Measurements from ENCODE around the gene PFAS.

The PFAS gene

DNA sequence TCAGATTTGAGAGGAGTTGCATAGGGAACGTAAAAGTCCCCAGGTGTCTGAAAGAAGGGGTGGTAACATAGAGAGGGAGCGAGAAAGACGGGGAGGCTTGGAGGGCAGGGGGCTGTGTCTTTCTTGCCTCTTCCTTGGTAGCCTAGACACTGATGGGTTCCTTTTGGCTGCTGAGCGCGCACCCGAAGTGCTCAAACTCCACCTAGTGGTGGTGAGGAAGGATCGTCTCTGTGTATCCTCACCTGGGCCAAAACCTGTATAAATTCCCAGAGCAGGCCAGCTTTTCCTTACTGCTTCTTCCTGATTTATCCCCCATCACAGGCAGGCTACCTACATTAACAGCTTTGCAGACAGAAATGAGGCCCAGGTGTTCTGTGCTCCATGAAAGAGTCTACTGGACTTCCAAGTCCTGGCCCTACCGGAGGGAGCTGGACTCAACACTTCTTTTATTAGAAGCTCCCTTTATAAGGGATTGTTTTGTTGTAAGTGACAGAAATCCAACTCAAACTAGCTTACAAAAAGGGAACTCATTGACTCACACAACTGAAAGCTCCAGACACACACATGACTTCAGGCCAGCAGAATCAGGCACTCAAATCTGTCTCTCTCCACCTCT is 51.6 kb downstream of the PFAS start:
- DNase-seq, result peak; percentile 88

DNA sequence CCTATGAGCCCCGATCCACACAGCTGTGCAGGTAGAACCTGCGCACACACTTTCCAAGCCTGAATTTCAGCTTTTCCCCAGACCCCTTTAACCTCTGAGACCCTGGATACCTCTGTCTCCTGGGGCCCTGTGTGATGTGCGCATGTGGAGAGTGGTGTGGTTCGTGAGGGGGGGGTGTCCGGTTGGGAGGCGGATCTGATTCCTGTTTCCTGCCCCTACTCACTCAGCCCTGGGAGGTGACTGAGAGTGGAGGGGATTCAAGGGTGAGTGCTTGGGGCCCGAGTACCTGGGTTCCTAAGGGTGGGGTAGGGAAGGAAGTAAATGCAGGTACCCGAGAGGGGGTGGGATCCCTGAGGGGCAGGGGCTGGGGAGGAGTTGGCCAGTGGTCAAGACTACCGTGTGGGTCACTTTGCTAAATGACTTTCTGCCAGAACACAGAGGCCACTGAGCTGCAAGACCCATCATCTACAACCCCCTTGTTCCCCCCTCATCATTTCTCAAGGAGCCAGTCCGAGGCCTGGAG is 61.6 kb downstream of the PFAS start:
- no peak for DNase-seq

DNA sequence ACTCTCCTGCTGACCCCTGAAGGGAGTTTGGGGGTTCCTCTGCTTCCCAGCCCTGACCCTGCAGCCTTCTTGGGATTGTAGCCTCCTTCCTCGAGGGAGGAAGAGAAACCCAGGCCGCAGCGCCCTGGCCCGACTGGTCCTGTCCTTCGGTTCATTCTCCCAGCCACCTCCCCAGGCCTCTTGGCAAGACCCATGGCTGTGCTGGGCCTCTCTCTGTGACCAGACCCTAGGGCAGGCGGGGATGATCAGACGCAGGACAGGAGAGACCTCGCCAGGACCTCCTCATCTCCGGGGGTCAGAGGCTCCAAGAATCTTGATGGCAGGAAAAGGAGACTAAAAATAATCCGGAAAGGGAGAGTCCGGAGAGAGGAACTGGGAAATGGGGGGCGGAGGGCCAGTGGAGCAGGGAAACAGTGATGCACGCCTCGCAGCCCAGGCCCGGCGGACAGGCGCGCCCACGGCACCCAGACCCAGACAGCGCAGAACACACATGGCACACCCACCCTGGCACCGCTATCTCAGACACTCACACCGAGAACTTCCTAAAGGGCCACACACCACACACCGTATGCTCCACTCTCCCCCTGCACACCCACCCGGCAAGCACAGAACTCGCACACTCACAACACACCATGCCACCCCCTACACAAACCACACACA is 62.2 kb downstream of the PFAS start:
- DNase-seq, result no peak

GRCh38 chr17:8312251-8312650 is 63.2 kb downstream of the PFAS start:
- DNase-seq, result no peak

DNA sequence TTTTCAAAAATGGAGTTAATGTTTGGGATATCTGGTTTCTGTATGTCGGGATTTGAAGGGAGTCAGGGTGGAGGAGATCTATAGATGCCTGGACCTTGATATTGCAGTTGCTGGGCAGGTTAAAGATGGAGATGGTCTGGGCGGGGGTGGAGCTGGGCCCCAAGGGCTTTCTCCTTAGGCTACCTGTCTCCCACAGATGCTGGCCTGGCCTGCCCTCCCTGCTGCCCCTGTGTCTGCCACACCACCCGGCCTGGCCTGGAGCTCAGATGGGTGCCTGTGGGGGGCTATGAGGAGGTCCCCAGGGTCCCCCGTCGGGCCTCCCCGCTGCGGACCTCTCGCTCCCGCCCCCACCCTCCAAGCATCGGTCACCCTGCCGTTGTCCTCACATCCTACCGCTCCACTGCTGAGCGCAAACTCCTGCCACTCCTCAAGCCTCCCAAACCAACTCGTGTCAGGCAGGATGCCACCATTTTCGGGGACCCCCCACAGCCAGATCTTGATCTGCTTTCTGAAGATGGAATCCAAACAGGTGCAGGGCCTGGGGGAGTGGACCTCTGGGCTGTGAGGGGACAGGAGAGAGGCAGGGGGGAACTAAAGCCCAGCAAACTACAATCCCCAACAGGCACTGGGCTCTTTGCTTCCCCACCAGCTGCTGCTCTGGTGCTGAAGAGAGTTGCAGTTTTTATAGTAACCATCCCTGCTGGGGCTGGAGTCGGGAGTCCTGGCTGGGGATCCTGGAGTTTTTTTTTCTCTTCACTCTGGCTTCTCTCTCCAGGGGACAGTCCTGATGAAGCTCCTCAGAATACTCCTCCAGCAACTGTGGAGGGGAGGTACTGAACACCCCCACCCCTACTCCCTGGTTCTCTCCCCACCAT is 63.9 kb downstream of the PFAS start:
- no peak for DNase-seq

DNA sequence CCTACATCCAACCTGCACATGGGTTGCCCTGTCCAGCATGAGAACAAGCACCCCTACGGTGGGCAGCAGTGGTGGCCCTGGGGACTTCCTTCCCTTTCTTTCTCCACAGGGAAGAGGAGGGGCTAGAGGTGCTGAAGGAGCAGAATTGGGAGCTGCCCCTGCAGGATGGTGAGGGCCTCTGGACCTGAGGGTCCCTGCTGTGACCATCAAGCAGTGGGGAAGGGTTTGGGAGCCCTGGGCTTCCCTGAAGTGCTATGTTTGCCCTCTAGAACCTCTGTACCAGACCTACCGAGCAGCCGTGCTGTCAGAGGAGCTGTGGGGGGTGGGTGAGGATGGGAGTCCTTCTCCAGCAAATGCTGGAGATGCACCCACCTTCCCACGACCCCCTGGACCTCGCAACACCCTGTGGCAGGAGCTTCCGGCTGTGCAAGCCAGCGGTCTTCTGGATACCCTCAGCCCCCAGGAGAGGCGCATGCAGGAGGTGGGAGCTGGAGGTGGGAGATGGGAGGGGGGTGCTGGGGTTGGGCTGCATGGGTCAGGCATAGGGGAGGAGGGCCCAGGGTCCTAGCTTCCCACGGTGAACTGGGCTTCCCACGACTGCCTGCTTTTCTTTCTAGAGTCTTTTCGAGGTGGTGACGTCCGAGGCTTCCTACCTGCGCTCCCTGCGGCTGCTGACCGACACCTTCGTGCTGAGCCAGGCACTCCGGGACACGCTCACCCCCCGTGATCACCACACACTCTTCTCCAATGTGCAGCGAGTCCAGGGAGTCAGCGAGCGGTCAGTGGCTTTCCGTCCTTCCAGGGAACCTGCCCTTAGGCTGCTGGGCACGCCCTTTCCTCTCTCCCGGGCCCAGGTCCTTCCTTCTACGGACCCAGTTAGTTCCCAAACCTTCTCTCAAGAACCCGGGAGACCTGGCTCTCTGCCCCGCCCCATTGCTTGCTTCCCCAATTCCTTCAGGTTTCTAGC is 66.0 kb downstream of the PFAS start:
- DNase-seq, result no peak

- DNase-seq, result no peak
Measured at GRCh38 chr17:8315764-8316217, 66.7 kb downstream of the PFAS start.

DNA sequence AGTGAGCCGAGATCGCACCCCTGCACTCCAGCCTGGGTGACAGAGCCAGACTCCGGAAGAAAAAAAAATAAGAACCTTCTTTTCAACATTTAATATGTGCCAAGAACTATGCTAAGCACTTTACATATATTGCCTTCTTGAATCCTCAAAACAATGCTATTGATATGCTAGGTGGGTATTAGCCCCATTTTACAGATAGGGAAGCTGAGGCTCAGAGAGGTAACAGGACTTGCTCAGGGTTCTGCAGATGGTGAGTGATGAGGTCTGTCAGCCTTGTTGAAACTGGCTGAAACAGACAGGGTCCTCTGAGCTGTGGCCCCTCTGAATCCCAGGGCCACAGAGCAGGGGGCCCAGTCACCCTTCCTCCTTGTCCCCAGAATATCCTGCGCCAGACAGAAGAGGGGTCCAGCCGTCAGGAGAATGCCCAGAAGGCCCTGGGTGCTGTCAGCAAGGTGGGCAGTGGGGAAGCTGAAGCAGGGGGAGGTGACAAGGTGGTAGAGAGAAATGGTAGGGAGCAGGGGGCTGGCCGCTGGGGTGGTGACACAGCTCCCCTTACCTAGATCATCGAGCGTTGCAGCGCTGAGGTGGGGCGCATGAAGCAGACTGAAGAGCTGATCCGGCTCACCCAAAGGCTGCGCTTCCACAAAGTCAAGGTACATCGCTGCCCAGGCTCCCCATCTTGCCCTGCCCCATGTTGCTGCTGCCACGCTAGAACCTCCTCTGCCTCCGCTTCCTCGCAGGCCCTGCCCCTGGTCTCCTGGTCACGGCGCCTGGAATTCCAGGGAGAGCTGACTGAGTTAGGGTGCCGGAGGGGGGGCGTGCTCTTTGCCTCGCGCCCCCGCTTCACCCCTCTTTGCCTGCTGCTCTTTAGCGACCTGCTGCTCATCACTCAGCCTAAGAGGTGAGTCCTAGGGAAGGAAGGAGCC is 69.2 kb downstream of the PFAS start:
- no peak for DNase-seq
